GM10266 (cell line): ENCODE measurements around the gene WDR89.

Experiments
- DNase-seq: peaks from one replicate; pipeline ENCODE4 v3.0.0; 2012; ENCODE audit errors: extremely low spot score
- TF ChIP-seq, protein P1 (sequence below): IDR thresholded peaks from 2 replicates; pipeline ENCODE4 v1.5.1; 2012; ENCODE audit warnings: mild to moderate bottlenecking, low read depth; ENCODE audit not compliant: control insufficient read depth, insufficient read depth; ENCODE audit errors: missing control alignments

Gene WDR89

DNA sequence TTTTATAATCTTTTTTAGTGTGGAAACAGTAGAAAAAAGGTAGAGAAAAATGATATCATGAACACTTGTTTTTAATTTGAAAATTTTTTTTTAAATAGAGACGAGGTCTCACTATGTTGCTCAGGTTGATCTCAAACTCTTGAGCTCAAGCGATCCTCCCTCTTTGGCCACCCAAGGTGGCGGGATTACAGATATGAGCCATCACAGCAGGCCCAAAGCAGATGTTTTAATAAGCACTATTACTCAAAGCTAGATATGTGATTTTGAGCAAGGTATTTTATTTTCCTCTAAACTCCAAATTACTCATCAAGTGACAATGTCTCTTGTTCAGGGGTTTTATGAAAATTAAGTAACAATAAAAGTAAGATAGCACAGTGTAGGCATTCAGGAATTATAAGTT is 10.7 kb upstream of the WDR89 start:
- TF ChIP-seq, protein P1, sequence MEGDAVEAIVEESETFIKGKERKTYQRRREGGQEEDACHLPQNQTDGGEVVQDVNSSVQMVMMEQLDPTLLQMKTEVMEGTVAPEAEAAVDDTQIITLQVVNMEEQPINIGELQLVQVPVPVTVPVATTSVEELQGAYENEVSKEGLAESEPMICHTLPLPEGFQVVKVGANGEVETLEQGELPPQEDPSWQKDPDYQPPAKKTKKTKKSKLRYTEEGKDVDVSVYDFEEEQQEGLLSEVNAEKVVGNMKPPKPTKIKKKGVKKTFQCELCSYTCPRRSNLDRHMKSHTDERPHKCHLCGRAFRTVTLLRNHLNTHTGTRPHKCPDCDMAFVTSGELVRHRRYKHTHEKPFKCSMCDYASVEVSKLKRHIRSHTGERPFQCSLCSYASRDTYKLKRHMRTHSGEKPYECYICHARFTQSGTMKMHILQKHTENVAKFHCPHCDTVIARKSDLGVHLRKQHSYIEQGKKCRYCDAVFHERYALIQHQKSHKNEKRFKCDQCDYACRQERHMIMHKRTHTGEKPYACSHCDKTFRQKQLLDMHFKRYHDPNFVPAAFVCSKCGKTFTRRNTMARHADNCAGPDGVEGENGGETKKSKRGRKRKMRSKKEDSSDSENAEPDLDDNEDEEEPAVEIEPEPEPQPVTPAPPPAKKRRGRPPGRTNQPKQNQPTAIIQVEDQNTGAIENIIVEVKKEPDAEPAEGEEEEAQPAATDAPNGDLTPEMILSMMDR = no peak
- DNase-seq = no peak

GRCh38 chr14:63650256-63650952 is 8.7 kb upstream of the WDR89 start:
- TF ChIP-seq, protein P1 = no peak
- DNase-seq = no peak

DNA sequence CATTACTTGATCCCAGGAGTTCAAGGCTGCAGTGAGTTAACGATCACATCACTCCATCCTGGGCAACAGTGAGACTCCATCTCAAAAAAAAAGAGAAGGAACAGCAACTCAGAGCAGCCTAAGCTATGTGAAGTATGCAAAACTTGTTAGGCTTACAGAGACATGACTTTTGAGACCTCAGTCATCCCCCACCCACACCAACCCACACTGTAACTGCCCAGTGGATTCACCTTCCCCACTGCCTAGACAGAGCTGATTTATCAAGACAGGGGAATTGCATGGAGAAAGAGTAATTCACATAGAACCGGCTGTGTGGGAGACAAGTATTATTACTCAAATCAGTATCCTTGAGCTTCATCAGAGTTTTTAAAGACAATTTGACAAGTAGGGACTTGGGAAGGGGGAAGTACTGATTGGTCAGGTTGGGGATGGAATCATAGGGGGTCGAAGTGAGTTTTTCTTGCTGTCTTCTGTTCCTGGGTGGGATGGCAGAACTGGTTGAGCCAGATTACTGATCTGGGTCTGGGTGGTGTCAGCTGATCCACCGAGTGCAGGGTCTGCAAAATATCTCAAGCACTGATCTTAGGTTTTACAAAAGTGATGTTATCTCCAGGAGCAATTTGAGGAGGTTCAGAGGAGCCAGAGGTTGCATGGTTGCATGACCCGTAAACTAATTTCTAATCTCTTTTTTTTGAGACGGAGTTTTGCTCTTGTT is 6.2 kb upstream of the WDR89 start:
- TF ChIP-seq, protein P1 = no peak
- no peak for DNase-seq

GRCh38 chr14:63644741-63645140 is 3.1 kb upstream of the WDR89 start:
- DNase-seq = no peak
- TF ChIP-seq, protein P1 = no peak

- TF ChIP-seq, protein P1 = no peak
- no peak for DNase-seq
Measured at GRCh38 chr14:63642656-63643382, 1.1 kb upstream of the WDR89 start.

- TF ChIP-seq, protein P1 = no peak
- peak; percentile 72 for DNase-seq
Measured at GRCh38 chr14:63642229-63642611, 549 bp upstream of the WDR89 start.
